ENCODE results near the gene TMEM11.

The TMEM11 gene

GRCh38 chr17:21157586-21158370, 56.2 kb downstream of the TMEM11 start:
- DNase-seq, result no peak

- DNase-seq, result no peak
These were observed 61.2 kb downstream of the TMEM11 start for GRCh38 chr17:21152731-21153130.

GRCh38 chr17:21149621-21150020, 64.3 kb downstream of the TMEM11 start:
- DNase-seq, result no peak
